NT2/D1 (cell line): Measurements from ENCODE around the gene UNC13C.

Experiments used
- YY1 ChIP-seq: IDR thresholded peaks from 2 replicates; pipeline ENCODE4 v1.6.1; 2011; ENCODE audit not compliant: insufficient read length, insufficient read depth
- ZNF274 ChIP-seq: IDR thresholded peaks from 2 replicates; pipeline ENCODE4 v1.6.1; 2011; ENCODE audit warnings: mild to moderate bottlenecking, low read depth, low read length

DNA sequence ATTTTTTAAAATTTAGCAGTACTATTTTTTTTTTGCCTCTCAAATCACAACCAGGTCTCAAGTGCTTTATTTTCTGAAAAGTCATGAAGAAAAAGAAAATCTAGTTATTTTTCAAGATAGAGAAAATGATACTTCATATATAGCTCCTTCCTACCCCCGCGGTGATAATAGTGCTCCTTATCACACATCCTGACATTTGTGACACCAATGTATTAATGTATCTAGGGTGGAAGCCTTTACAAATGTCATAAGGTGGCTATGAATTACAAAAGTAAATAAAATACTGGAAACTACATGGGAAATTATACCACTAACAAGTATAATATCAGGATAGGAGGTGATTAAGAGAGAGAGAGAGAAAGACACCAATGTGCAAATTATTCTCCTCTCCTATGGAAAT is 582.2 kb downstream of the UNC13C start:
- TF ChIP-seq YY1 (no peak), ZNF274 (no peak)
